ENCODE measurements around the gene IL17D. TPM values are rescaled to one million over a fixed set of nuclear protein-coding genes. Genes with fewer than 3 reads are reported as not detected.

Gene IL17D
- total RNA-seq, 4 donors from 2014 or later, result 4.2 to 9.9 (median 6.7) TPM

DNA sequence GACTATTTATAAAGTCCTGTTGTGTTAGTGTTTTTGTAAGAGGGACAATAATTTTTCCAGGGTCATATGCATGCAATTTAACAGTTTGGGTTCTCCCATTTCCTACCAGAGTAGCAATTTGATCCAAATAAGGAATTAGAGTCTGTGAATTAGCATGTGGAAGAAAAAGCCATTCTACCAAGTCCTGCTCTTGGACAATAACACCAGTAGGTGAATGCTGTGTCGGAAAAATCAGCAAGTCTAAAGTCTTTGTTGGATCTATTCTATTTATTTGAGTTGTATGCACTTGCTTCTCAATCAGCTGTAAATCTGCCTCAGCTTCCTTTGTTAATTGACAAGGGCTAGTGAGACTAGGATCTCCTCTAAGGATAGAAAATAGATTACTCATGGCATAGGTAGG lies 21.4 kb upstream of the IL17D start:
- Histone ChIP-seq H3K4me3 (no peak overlapping the region), H3K9me3 (no peaks in the 10 kb centered on the region), H3K4me1 (no peaks in the 10 kb centered on the region), H3K27me3 (no peaks in the 10 kb centered on the region), H3K36me3 (peaks cover 0 to 23% (median 0%) of the 10 kb centered on the region in 4 donors), H3K27ac (replicated peaks in 1 of 4) (no peak overlapping the region)
- no peak for DNase-seq (ENCODE audit: extremely low spot score)
- no peak for TF ChIP-seq EP300 (IDR thresholded peaks at IDR 0.05)
- intact Hi-C loops (cut with DNase I), result no loop called here
- 100% methylated on average over 1 of the region's 1 CpG for WGBS

DNA sequence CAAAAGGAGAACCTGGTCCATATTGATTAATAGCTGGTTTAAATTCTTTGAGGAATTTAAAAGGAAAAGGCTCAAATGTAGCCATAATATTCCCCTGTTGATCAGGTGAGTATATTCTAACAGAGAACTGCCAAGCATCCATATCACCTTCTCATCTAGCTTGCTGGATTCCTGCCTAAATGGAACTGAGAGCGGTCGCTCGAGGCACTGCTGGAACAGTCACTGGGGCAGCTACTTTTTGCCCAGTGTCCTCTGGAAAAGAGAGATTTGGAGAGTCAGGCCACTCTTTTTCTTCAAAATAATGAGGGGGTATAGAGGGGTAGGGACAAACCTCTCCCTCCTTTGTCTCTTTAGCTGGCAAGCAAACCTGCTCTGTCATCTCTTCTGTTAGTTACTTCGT lies 19.5 kb upstream of the IL17D start:
- Histone ChIP-seq H3K27me3 (no peaks in the 10 kb centered on the region), H3K9me3 (no peaks in the 10 kb centered on the region), H3K4me1 (no peaks in the 10 kb centered on the region), H3K27ac (replicated peaks in 1 of 4) (no peak overlapping the region), H3K4me3 (no peak overlapping the region), H3K36me3 (peaks cover 0 to 23% (median 0%) of the 10 kb centered on the region in 4 donors)
- intact Hi-C loops (cut with DNase I), result no loop called here
- no peak for DNase-seq (ENCODE audit: extremely low spot score)
- no peak for TF ChIP-seq POLR2A (IDR thresholded peaks at IDR 0.05; ENCODE audit: low read depth)
- TF ChIP-seq EP300 (IDR thresholded peaks at IDR 0.05), result no peak
- 96% methylated on average over 4 of the region's 4 CpGs for WGBS

DNA sequence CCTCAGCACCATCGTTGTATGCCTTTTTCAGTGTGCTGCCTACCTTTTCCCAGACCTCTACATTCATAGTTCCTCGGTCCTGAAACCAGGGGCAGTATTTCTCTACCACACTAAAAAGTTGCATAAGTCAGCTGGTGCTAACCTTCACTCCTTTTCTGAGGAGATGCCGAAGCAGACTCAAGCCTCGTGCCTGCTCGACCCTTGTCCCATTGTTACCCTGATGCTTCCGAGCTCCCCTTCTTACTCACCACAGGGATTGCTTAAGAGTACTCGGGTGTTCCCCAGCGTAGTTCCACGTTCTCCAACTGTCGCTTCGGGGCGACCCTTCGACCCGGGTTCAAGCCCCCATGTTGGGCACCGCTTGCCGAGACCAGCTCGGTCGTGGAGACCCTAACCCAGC lies 19.0 kb upstream of the IL17D start:
- Histone ChIP-seq H3K4me3 (no peak overlapping the region), H3K27ac (replicated peaks in 1 of 4) (no peak overlapping the region), H3K27me3 (no peaks in the 10 kb centered on the region), H3K36me3 (peaks cover 0 to 23% (median 0%) of the 10 kb centered on the region in 4 donors), H3K9me3 (no peaks in the 10 kb centered on the region), H3K4me1 (no peaks in the 10 kb centered on the region)
- intact Hi-C loops (cut with DNase I), result no loop called here
- TF ChIP-seq, protein P1, sequence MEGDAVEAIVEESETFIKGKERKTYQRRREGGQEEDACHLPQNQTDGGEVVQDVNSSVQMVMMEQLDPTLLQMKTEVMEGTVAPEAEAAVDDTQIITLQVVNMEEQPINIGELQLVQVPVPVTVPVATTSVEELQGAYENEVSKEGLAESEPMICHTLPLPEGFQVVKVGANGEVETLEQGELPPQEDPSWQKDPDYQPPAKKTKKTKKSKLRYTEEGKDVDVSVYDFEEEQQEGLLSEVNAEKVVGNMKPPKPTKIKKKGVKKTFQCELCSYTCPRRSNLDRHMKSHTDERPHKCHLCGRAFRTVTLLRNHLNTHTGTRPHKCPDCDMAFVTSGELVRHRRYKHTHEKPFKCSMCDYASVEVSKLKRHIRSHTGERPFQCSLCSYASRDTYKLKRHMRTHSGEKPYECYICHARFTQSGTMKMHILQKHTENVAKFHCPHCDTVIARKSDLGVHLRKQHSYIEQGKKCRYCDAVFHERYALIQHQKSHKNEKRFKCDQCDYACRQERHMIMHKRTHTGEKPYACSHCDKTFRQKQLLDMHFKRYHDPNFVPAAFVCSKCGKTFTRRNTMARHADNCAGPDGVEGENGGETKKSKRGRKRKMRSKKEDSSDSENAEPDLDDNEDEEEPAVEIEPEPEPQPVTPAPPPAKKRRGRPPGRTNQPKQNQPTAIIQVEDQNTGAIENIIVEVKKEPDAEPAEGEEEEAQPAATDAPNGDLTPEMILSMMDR (IDR thresholded peaks at IDR 0.05), result no peak
- TF ChIP-seq EP300 (IDR thresholded peaks at IDR 0.05) (no peak), POLR2A (IDR thresholded peaks at IDR 0.05; ENCODE audit: low read depth) (no peak), POLR2AphosphoS5 (IDR thresholded peaks at IDR 0.05) (no peak)
- no peak for DNase-seq (ENCODE audit: extremely low spot score)
- WGBS, result 86% methylated on average over 17 of the region's 18 CpGs

DNA sequence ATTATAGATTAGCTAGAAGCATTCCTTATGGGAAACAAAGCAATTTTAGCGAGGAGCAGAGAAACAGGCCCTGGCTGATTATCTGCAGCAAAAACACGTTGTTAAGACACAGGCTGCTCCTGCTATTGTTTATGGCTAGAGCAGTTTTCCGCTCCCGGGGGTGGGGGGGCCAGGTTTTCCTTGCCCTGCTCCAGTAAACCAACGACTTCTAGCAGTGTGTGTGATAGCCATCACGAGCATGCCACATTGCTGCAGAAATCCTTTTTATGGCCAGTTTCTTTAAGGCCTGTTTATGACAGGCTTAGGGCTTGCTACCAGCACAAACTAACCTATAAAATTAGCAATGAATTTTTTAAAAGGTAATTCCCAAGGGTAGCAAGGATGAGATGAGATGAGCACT lies 18.4 kb upstream of the IL17D start:
- no peaks in the 10 kb centered on the region for H3K9me3 ChIP-seq
- H3K4me1 ChIP-seq, result no peaks in the 10 kb centered on the region
- intact Hi-C loops (cut with DNase I), result no loop called here
- WGBS, result 74% methylated on average over 4 of the region's 6 CpGs
- no peak overlapping the region for H3K27ac ChIP-seq (replicated peaks in 1 of 4)
- no peak for DNase-seq (ENCODE audit: extremely low spot score)
- H3K27me3 ChIP-seq, result no peaks in the 10 kb centered on the region
- no peak for TF ChIP-seq EP300 (IDR thresholded peaks at IDR 0.05)
- no peak for TF ChIP-seq POLR2AphosphoS5 (IDR thresholded peaks at IDR 0.05)
- TF ChIP-seq POLR2A (IDR thresholded peaks at IDR 0.05; ENCODE audit: low read depth), result no peak
- TF ChIP-seq, protein P1 (IDR thresholded peaks at IDR 0.05), result no peak
- no peak overlapping the region for H3K4me3 ChIP-seq
- H3K36me3 ChIP-seq, result peaks cover 0 to 23% (median 0%) of the 10 kb centered on the region in 4 donors

DNA sequence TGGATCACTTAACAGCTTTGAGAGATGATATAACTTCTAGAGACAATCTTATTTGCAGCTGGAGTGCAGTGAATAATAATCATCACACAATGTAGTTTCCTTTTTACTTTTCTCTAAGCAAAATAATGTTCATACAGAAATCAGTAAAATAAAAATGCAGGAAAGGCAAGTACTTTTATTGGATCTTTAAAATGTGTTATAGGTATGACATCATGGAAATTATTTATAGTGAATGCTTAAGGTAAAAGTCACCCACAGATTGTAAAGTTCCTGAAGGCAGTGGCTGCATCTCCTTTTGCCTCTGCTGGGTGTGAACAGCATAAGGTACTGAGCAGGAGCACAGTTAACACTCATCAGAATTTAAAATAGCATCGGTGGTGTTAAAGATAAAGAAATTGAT lies 17.3 kb upstream of the IL17D start:
- Histone ChIP-seq H3K4me3 (no peak overlapping the region), H3K27me3 (no peaks in the 10 kb centered on the region), H3K9me3 (no peaks in the 10 kb centered on the region), H3K36me3 (peaks cover 0 to 18% (median 2%) of the 10 kb centered on the region in 4 donors), H3K27ac (replicated peaks in 1 of 4) (no peak overlapping the region), H3K4me1 (no peaks in the 10 kb centered on the region)
- intact Hi-C loops (cut with DNase I), result no loop called here
- DNase-seq (ENCODE audit: extremely low spot score), result no peak
- TF ChIP-seq, protein P1 (IDR thresholded peaks at IDR 0.05), result no peak
- TF ChIP-seq POLR2A (IDR thresholded peaks at IDR 0.05; ENCODE audit: low read depth), result no peak
- TF ChIP-seq EP300 (IDR thresholded peaks at IDR 0.05), result no peak
- no peak for TF ChIP-seq POLR2AphosphoS5 (IDR thresholded peaks at IDR 0.05)
- 95% methylated on average over 1 of the region's 1 CpG for WGBS

DNA sequence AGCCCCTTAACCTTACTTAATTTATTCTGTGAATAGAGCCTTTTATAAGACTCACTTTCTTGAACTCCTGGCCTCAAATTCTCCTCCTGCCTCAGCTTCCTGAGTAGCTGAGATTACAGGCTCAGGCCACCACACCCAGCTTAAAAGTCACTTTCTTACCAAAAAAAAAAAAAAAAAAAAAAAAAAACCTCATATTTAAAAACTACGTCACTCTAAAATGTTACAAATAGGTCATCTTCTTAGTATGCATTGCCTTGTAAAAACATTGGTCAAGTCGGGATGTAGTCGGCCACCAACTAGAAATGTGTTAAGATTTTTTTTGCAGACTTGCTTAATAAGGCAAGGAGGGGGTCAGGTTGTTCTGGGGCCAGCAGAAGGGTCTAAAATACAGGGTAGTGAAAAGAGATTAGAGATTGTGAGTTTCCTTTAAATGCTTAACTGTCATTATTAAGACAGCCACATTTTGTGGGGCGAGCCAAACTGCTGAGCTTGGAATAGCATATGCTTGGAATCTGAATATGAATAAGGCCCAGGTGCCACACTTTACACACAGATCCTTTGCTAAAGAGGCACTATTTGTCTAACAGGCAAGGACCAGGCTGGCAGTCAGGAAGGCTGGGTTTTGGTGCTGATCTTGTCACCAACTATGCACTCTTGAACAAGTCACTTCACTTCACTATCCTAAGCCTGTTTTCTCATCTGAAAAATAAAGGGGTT lies 16.5 kb upstream of the IL17D start:
- H3K9me3 ChIP-seq, result no peaks in the 10 kb centered on the region
- TF ChIP-seq, protein P1 (IDR thresholded peaks at IDR 0.05), result no peak
- no peak for TF ChIP-seq POLR2A (IDR thresholded peaks at IDR 0.05; ENCODE audit: low read depth)
- TF ChIP-seq EP300 (IDR thresholded peaks at IDR 0.05), result no peak
- TF ChIP-seq POLR2AphosphoS5 (IDR thresholded peaks at IDR 0.05), result no peak
- WGBS, result 82% methylated on average over 4 of the region's 4 CpGs

More for the DNA sequence above, 16.5 kb upstream of the IL17D start:
- Histone ChIP-seq H3K36me3 (peaks cover 0 to 17% (median 6%) of the 10 kb centered on the region in 4 donors), H3K4me3 (no peak overlapping the region), H3K27ac (replicated peaks in 1 of 4) (no peak overlapping the region), H3K4me1 (no peaks in the 10 kb centered on the region), H3K27me3 (no peaks in the 10 kb centered on the region)
- DNase-seq (ENCODE audit: extremely low spot score), result no peak
- intact Hi-C loops (cut with DNase I), result no loop called here
